ENCODE measurements around the gene TMEM212.

TMEM212 gene

GRCh38 chr3:171837698-171838097 is 5.5 kb upstream of the TMEM212 start:
- H3K27me3 Mint-ChIP-seq, result peaks cover 19% of the 10 kb centered on the region
- H3K9me3 Mint-ChIP-seq, result no peaks in the 10 kb centered on the region
- no peak for ATAC-seq
- H3K36me3 Mint-ChIP-seq, result no peaks in the 10 kb centered on the region
- H3K4me1 Mint-ChIP-seq, result no peaks in the 10 kb centered on the region
- H3K4me3 Mint-ChIP-seq, result no peak overlapping the region
- no peak overlapping the region for H3K27ac Mint-ChIP-seq

- ATAC-seq, result peak; percentile 22
- H3K4me1 Mint-ChIP-seq, result no peaks in the 10 kb centered on the region
- H3K27me3 Mint-ChIP-seq, result peaks cover 18% of the 10 kb centered on the region
- H3K4me3 Mint-ChIP-seq, result no peak overlapping the region
- no peaks in the 10 kb centered on the region for H3K9me3 Mint-ChIP-seq
- no peak overlapping the region for H3K27ac Mint-ChIP-seq
- H3K36me3 Mint-ChIP-seq, result no peaks in the 10 kb centered on the region
These were observed 4.9 kb upstream of the TMEM212 start for GRCh38 chr3:171838218-171838720.

GRCh38 chr3:171839270-171839669 is 3.9 kb upstream of the TMEM212 start:
- Mint-ChIP-seq H3K4me1 (no peaks in the 10 kb centered on the region), H3K36me3 (no peaks in the 10 kb centered on the region), H3K27me3 (peaks cover 18% of the 10 kb centered on the region), H3K4me3 (no peak overlapping the region), H3K9me3 (no peaks in the 10 kb centered on the region), H3K27ac (no peak overlapping the region)
- no peak for ATAC-seq

- ATAC-seq, result no peak
- H3K27me3 Mint-ChIP-seq, result peaks cover 18% of the 10 kb centered on the region
- no peaks in the 10 kb centered on the region for H3K36me3 Mint-ChIP-seq
- H3K9me3 Mint-ChIP-seq, result no peaks in the 10 kb centered on the region
- no peaks in the 10 kb centered on the region for H3K4me1 Mint-ChIP-seq
- H3K4me3 Mint-ChIP-seq, result no peak overlapping the region
- H3K27ac Mint-ChIP-seq, result no peak overlapping the region
These were observed 2.7 kb upstream of the TMEM212 start for GRCh38 chr3:171840445-171840810.

GRCh38 chr3:171840811-171841619 is 2.1 kb upstream of the TMEM212 start:
- H3K36me3 Mint-ChIP-seq, result no peaks in the 10 kb centered on the region
- peaks cover 18% of the 10 kb centered on the region for H3K27me3 Mint-ChIP-seq
- no peaks in the 10 kb centered on the region for H3K9me3 Mint-ChIP-seq
- H3K27ac Mint-ChIP-seq, result no peak overlapping the region
- no peaks in the 10 kb centered on the region for H3K4me1 Mint-ChIP-seq
- H3K4me3 Mint-ChIP-seq, result no peak overlapping the region
- ATAC-seq, result no peak

GRCh38 chr3:171841620-171842000 is 1.5 kb upstream of the TMEM212 start:
- Mint-ChIP-seq H3K9me3 (no peaks in the 10 kb centered on the region), H3K4me3 (no peak overlapping the region), H3K27ac (no peak overlapping the region), H3K4me1 (no peaks in the 10 kb centered on the region), H3K27me3 (peaks cover 18% of the 10 kb centered on the region), H3K36me3 (no peaks in the 10 kb centered on the region)
- no peak for ATAC-seq

GRCh38 chr3:171844873-171845272 is 1.7 kb downstream of the TMEM212 start:
- Mint-ChIP-seq H3K4me1 (no peaks in the 10 kb centered on the region), H3K9me3 (no peaks in the 10 kb centered on the region), H3K4me3 (no peak overlapping the region), H3K27ac (no peak overlapping the region), H3K36me3 (no peaks in the 10 kb centered on the region), H3K27me3 (peaks cover 25% of the 10 kb centered on the region)
- ATAC-seq, result no peak

- Mint-ChIP-seq H3K27ac (no peak overlapping the region), H3K4me1 (no peaks in the 10 kb centered on the region), H3K36me3 (no peaks in the 10 kb centered on the region), H3K27me3 (peaks cover 27% of the 10 kb centered on the region), H3K9me3 (no peaks in the 10 kb centered on the region), H3K4me3 (no peak overlapping the region)
- ATAC-seq, result no peak
These were observed 2.5 kb downstream of the TMEM212 start for GRCh38 chr3:171845481-171846284.

- Mint-ChIP-seq H3K27ac (no peak overlapping the region), H3K4me3 (no peak overlapping the region), H3K9me3 (no peaks in the 10 kb centered on the region), H3K4me1 (no peaks in the 10 kb centered on the region), H3K36me3 (no peaks in the 10 kb centered on the region), H3K27me3 (peaks cover 24% of the 10 kb centered on the region)
- no peak for ATAC-seq
These were observed 3.4 kb downstream of the TMEM212 start for GRCh38 chr3:171846597-171846996.

- Mint-ChIP-seq H3K9me3 (no peaks in the 10 kb centered on the region), H3K4me3 (no peak overlapping the region), H3K27ac (no peak overlapping the region), H3K36me3 (no peaks in the 10 kb centered on the region), H3K27me3 (peaks cover 22% of the 10 kb centered on the region), H3K4me1 (no peaks in the 10 kb centered on the region)
- ATAC-seq, result no peak
These were observed 4.0 kb downstream of the TMEM212 start for GRCh38 chr3:171847133-171847532.

- no peak for ATAC-seq
- Mint-ChIP-seq H3K4me3 (no peak overlapping the region), H3K4me1 (no peaks in the 10 kb centered on the region), H3K9me3 (no peaks in the 10 kb centered on the region), H3K36me3 (no peaks in the 10 kb centered on the region), H3K27me3 (peaks cover 22% of the 10 kb centered on the region), H3K27ac (no peak overlapping the region)
These were observed 4.6 kb downstream of the TMEM212 start for GRCh38 chr3:171847595-171848259.

- Mint-ChIP-seq H3K9me3 (peaks cover 8% of the 10 kb centered on the region), H3K4me3 (no peak overlapping the region), H3K36me3 (no peaks in the 10 kb centered on the region), H3K27me3 (peaks cover 22% of the 10 kb centered on the region), H3K27ac (no peak overlapping the region), H3K4me1 (no peaks in the 10 kb centered on the region)
- ATAC-seq, result no peak
These were observed 6.6 kb downstream of the TMEM212 start for GRCh38 chr3:171849617-171850319.

GRCh38 chr3:171850320-171850959 is 7.3 kb downstream of the TMEM212 start:
- H3K27ac Mint-ChIP-seq, result no peak overlapping the region
- no peaks in the 10 kb centered on the region for H3K4me1 Mint-ChIP-seq
- peaks cover 8% of the 10 kb centered on the region for H3K9me3 Mint-ChIP-seq
- no peak overlapping the region for H3K4me3 Mint-ChIP-seq
- peaks cover 22% of the 10 kb centered on the region for H3K27me3 Mint-ChIP-seq
- ATAC-seq, result no peak
- no peaks in the 10 kb centered on the region for H3K36me3 Mint-ChIP-seq

- Mint-ChIP-seq H3K36me3 (no peaks in the 10 kb centered on the region), H3K9me3 (peaks cover 8% of the 10 kb centered on the region), H3K27ac (no peak overlapping the region), H3K4me1 (no peaks in the 10 kb centered on the region), H3K4me3 (no peak overlapping the region), H3K27me3 (peaks cover 22% of the 10 kb centered on the region)
- ATAC-seq, result no peak
These were observed 8.0 kb downstream of the TMEM212 start for GRCh38 chr3:171850960-171851659.
